PFSK-1 (cell line): ENCODE data around the gene OR5K1. TPM values are rescaled to one million over a fixed set of nuclear protein-coding genes. Genes with fewer than 3 reads are reported as not detected.

Experiments used
- FOXP2 ChIP-seq: optimal IDR thresholded peaks from 2 replicates; pipeline ENCODE3; 2011; ENCODE audit warnings: borderline replicate concordance, control low read depth, inconsistent platforms; ENCODE audit not compliant: insufficient read depth; ENCODE audit errors: extremely low read length, extremely low read depth
- POLR2AphosphoS5 ChIP-seq: IDR thresholded peaks from 2 replicates; pipeline ENCODE4 v1.6.1; 2012; ENCODE audit warnings: low read depth, mild to moderate bottlenecking, control low read depth, low read length, moderate library complexity
- SIN3A ChIP-seq: IDR thresholded peaks from 2 replicates; pipeline ENCODE4 v1.6.1; 2012; ENCODE audit warnings: mild to moderate bottlenecking, low read length, moderate library complexity, borderline replicate concordance; ENCODE audit not compliant: insufficient read depth
- TAF1 ChIP-seq: IDR thresholded peaks from 2 replicates; pipeline ENCODE4 v1.6.1; 2012; ENCODE audit warnings: low read length, control low read depth, borderline replicate concordance; ENCODE audit not compliant: insufficient read depth
- polyA plus RNA-seq: library from polyadenylated mRNA; unstranded; fragments of >200 nt; gene quantifications from one replicate; pipeline ENCODE4 v1.2.1, GENCODE V29; 2012; ENCODE audit warnings: low read depth, missing spikeins; ENCODE audit not compliant: insufficient read length
- TF ChIP-seq, protein P1 (sequence below), 2 experiments: IDR thresholded peaks; 2 replicates each; pipeline versions ENCODE4 v1.6.1 to v1.8.0; 2011 to 2012; ENCODE audit warnings: low read depth in 2 of 2, low read length in 2 of 2, control low read depth in 1 of 2, inconsistent platforms in 1 of 2, mild to moderate bottlenecking in 1 of 2, moderate library complexity in 1 of 2; ENCODE audit not compliant: insufficient read depth in 1 of 2

The OR5K1 gene
- not detected for polyA plus RNA-seq

DNA sequence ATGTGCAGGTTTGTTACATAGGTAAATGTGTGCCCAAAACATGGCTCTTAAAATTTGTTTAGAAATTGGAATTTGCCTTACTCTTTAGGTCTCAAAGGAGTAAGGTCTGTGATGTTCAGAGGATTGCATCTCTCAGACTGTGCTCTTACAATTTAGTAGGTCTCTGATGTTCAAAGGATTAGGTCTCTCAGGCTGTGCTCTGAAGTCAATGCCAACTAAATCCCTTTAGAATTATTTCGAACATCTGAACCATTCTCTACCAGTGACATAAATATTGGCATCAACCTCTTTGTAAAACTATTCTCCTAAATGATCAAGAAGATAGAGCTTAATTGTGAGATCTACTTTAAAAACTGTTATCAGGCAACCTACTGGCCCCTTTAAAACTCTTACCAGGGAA is at the start of gene OR5K1:
Gene OR5K1, plus strand, starts transcription at position 301 of the 400 bp plus-strand sequence. CDS start 6,376 bp downstream, outside the sequence.
- TF ChIP-seq SIN3A = no peak
- TF ChIP-seq, protein P1, sequence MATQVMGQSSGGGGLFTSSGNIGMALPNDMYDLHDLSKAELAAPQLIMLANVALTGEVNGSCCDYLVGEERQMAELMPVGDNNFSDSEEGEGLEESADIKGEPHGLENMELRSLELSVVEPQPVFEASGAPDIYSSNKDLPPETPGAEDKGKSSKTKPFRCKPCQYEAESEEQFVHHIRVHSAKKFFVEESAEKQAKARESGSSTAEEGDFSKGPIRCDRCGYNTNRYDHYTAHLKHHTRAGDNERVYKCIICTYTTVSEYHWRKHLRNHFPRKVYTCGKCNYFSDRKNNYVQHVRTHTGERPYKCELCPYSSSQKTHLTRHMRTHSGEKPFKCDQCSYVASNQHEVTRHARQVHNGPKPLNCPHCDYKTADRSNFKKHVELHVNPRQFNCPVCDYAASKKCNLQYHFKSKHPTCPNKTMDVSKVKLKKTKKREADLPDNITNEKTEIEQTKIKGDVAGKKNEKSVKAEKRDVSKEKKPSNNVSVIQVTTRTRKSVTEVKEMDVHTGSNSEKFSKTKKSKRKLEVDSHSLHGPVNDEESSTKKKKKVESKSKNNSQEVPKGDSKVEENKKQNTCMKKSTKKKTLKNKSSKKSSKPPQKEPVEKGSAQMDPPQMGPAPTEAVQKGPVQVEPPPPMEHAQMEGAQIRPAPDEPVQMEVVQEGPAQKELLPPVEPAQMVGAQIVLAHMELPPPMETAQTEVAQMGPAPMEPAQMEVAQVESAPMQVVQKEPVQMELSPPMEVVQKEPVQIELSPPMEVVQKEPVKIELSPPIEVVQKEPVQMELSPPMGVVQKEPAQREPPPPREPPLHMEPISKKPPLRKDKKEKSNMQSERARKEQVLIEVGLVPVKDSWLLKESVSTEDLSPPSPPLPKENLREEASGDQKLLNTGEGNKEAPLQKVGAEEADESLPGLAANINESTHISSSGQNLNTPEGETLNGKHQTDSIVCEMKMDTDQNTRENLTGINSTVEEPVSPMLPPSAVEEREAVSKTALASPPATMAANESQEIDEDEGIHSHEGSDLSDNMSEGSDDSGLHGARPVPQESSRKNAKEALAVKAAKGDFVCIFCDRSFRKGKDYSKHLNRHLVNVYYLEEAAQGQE (IDR thresholded peaks at IDR 0.05; ENCODE audit: insufficient read depth in 1 of 2, low read depth in 2 of 2, low read length in 2 of 2) = no peak
- TF ChIP-seq TAF1 = no peak
- TF ChIP-seq POLR2AphosphoS5 = no peak
- TF ChIP-seq FOXP2 = no peak

DNA sequence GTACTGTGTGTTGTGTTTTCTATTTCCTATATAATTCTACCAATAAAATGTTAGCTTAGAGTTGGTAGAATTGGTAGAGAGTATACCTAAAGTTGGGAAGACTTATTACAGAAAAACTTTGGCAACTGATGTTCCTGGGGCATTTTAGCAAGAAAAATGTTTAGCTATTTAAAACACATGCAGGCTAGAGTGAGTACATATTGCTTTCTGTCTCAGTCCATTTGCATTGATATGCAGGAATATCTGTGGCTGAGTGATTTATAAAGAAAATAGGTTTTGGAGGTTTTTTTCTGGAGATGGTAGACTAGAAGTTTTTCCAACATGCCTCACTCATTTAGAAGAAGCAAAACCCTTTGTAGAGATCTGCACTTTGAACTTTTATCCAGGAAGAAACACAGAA is 30.4 kb upstream of the OR5K1 start:
- TF ChIP-seq POLR2AphosphoS5 = no peak
- no peak for TF ChIP-seq SIN3A
- TF ChIP-seq FOXP2 = no peak
- no peak for TF ChIP-seq TAF1
- TF ChIP-seq, protein P1 (IDR thresholded peaks at IDR 0.05; ENCODE audit: insufficient read depth in 1 of 2, low read depth in 2 of 2, low read length in 2 of 2) = no peak

DNA sequence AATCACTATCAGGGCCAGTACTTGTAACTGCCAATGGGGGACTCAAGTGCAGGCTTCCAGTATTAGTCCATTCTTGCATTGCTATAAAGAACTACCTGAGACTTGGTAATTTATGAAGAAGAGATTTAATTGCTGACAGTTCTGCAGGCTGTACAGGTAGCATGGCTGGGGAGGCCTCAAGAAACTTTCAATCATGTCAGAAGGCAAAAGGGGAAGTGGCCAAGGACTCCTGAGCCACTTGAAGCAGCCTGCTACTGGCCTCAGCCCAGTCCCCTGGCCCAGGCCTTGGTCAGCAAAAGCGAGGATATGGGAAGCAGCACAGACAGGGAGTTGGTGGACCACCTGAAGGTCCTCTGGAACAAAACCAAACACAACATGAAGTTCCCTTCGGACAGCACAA is 29.2 kb upstream of the OR5K1 start:
- no peak for TF ChIP-seq TAF1
- no peak for TF ChIP-seq SIN3A
- no peak for TF ChIP-seq FOXP2
- TF ChIP-seq, protein P1 (IDR thresholded peaks at IDR 0.05; ENCODE audit: insufficient read depth in 1 of 2, low read depth in 2 of 2, low read length in 2 of 2) = no peak

DNA sequence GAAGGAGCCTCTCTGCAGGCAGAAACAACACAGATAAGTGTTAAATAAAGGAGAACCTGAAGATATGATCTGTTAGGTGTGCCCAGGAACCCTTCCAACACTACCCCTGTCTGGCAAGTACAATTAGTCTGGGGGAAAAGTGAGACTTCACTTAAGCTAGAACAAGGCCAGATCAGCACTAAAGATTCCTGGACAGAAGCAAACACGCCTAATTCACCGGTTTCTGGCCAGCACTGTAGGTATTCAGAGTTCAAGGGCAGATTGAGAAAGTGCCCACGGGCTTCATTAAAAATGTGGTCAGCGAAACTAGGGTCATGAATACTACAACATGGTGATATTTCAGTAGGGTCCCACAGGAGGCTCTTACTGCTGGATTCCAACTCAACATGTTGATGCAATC is 28.6 kb upstream of the OR5K1 start:
- TF ChIP-seq, protein P1 (IDR thresholded peaks at IDR 0.05; ENCODE audit: insufficient read depth in 1 of 2, low read depth in 2 of 2, low read length in 2 of 2) = peak in 1 of 2 experiments; percentile 69; a peak in 2 of 4 replicates
- TF ChIP-seq POLR2AphosphoS5 = no peak

DNA sequence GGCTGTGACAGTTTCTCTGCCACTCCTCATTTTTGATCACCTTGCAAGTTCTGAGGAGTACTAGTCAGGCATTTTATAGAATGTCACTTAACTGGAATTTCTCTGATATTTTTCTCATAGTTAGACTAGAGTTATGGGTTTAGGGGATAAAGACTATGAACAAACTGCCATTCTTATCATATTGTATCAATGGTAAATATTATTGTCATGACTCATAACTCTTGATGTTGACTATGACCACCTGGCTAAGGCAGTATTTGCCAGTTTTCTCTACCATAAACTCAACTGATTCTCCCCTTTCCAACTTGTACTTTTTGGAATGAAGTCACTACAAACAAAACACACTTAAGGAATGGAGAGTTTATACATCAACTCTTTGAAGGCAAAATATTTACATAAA is 22.7 kb upstream of the OR5K1 start:
- TF ChIP-seq FOXP2 (no peak), TAF1 (no peak), POLR2AphosphoS5 (no peak), SIN3A (no peak)
- TF ChIP-seq, protein P1 (IDR thresholded peaks at IDR 0.05; ENCODE audit: insufficient read depth in 1 of 2, low read depth in 2 of 2, low read length in 2 of 2) = no peak
